Cardiac muscle cell (in vitro differentiated cells and primary cell): ENCODE results near the gene PAF1. TPM values are rescaled to one million over a fixed set of nuclear protein-coding genes. Genes with fewer than 3 reads are reported as not detected.
A peak's percentile ranks its signal among the peaks of the same experiment; 100 is the strongest.

Source experiments
- DNase-seq, 2 donors: peaks; one replicate each; pipeline versions ENCODE4 v3.0.0 to v3.0.0-alpha.2; 2010 to 2017; ENCODE audit warnings: low read depth in 1 of 2, low spot score in 1 of 2
- H3K27ac ChIP-seq: fragments of 200-600 bp; sonication (generic); 2 replicates; pipeline ENCODE4 v1.5.1; 2016
- H3K27me3 ChIP-seq: fragments of 200-600 bp; sonication (generic); 2 replicates; pipeline ENCODE4 v1.6.0; 2016; ENCODE audit warnings: control low read depth
- H3K36me3 ChIP-seq: fragments of 200-600 bp; sonication (generic); 2 replicates; pipeline ENCODE4 v1.5.1; 2016; ENCODE audit warnings: control low read depth
- H3K4me1 ChIP-seq: fragments of 200-600 bp; sonication (generic); 2 replicates; pipeline ENCODE4 v1.8.1; 2017; ENCODE audit warnings: low read depth, mild to moderate bottlenecking, mixed run types
- H3K4me3 ChIP-seq: fragments of 200-600 bp; sonication (generic); 2 replicates; pipeline ENCODE4 v1.5.1; 2016; ENCODE audit warnings: mild to moderate bottlenecking
- H3K9me3 ChIP-seq: fragments of 200-600 bp; sonication (generic); 2 replicates; pipeline ENCODE4 v1.5.1; 2017; ENCODE audit warnings: low read depth, mild to moderate bottlenecking, control low read depth
- polyA plus RNA-seq: library from polyadenylated mRNA; unstranded; fragments of >200 nt; fragmentation: Nextera tagmentation; extraction: Ambion mirVana; gene quantifications from 2 replicates; pipeline ENCODE4 v1.2.1, GENCODE V29; 2016
- total RNA-seq: library from RNA; depleted of rRNA; stranded (reverse); fragments of >200 nt; gene quantifications from 2 replicates; pipeline ENCODE4 v1.2.3, GENCODE V29; 2016
- TF ChIP-seq, protein P1 (sequence below): IDR thresholded peaks from 2 replicates; pipeline ENCODE4 v1.5.1; 2012; ENCODE audit warnings: low read depth, mild to moderate bottlenecking, low read length

Gene PAF1
- total and polyA plus RNA-seq, 2 experiments from 2014 or later, result 61.9 to 78.3 TPM

DNA sequence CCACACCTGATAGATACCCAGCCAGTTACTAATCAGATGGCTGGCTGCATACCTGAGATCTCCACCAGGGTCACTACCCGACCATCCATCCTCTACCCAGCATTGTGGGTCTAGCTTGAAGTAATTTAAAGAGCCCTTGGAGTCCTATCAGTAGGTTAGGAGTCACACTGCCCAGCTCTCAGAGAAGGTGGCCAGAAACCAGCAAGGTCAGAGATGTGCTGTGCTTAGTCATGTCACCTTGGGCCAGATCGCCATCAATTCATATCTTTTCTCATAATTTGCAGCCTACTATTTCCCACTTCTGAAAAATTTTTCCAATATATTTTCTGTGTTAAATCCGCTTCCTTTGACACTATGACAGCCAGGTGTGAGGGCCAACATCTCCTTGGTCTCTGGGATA is 34.8 kb downstream of the PAF1 start:
- Histone ChIP-seq H3K27ac (no peak overlapping the region), H3K4me3 (no peak overlapping the region), H3K4me1 (no peaks in the 10 kb centered on the region), H3K36me3 (peaks cover 65% of the 10 kb centered on the region), H3K27me3 (no peaks in the 10 kb centered on the region), H3K9me3 (no peaks in the 10 kb centered on the region)
- DNase-seq, result no peak
- TF ChIP-seq, protein P1, sequence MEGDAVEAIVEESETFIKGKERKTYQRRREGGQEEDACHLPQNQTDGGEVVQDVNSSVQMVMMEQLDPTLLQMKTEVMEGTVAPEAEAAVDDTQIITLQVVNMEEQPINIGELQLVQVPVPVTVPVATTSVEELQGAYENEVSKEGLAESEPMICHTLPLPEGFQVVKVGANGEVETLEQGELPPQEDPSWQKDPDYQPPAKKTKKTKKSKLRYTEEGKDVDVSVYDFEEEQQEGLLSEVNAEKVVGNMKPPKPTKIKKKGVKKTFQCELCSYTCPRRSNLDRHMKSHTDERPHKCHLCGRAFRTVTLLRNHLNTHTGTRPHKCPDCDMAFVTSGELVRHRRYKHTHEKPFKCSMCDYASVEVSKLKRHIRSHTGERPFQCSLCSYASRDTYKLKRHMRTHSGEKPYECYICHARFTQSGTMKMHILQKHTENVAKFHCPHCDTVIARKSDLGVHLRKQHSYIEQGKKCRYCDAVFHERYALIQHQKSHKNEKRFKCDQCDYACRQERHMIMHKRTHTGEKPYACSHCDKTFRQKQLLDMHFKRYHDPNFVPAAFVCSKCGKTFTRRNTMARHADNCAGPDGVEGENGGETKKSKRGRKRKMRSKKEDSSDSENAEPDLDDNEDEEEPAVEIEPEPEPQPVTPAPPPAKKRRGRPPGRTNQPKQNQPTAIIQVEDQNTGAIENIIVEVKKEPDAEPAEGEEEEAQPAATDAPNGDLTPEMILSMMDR, result no peak

DNA sequence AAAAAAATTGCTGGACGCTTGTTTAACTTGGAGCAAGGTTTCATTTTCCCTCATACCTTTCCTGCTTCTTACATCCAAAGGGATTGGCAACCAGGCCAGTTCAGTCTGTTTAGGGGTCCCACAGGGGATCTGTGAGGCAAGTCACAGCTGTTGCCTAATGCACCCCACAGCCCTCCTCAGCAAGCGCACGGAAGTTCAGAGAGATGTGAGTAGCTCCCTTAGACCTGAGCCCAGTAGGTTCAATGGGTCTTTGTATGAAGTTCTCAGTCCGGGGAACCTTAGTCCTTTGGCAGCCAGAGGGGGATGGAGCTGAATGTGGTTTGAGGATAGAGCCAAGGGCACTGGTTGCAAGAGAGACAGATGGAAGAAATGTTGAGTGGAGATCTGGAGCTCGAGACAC is 35.7 kb downstream of the PAF1 start:
- no peaks in the 10 kb centered on the region for H3K27me3 ChIP-seq
- TF ChIP-seq, protein P1, result no peak
- no peaks in the 10 kb centered on the region for H3K4me1 ChIP-seq
- no peak overlapping the region for H3K4me3 ChIP-seq
- no peaks in the 10 kb centered on the region for H3K9me3 ChIP-seq
- H3K27ac ChIP-seq, result no peak overlapping the region
- DNase-seq, result no peak
- H3K36me3 ChIP-seq, result peaks cover 63% of the 10 kb centered on the region

DNA sequence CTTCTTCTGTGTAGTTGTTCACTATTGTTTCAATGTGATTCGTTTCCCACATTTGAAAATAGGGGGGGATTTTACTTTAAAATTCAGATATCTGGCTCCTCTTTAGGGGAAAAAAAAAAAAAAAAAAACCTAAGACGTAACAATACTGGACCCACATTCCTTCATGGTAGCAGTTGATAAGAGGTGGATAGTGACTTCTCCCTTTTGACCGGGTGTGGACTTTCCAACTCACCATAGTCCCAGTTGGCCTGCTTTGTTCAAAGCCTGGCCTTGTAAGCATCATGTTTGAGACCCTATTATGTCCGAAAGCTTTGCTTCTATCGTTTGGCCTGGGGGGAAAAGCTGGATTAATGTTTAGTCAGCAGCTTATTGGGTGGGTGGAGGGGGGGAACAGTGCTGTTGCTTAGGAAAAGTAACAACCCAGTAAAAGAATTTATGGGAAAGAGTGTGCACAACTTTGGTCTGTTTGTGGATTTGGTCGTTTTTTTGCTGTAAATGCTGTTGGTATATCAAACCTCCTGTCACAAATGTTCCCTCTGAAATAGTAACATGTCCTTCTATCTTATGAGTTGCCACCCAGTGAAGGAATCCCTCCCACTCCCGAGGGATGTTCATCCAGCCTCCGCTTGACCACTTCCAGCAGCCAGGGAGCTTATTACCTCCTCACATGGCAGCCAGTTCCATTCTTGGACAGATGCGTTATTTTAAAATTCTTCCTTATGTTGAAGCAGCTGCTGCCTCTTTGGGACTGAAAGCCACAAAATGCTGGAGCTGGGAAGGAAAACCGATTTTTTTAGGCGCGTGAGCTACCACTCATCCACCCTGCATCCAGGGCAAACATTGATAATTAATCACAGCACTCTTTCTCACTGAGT is 38.3 kb downstream of the PAF1 start:
- peaks cover 51% of the 10 kb centered on the region for H3K36me3 ChIP-seq

DNA sequence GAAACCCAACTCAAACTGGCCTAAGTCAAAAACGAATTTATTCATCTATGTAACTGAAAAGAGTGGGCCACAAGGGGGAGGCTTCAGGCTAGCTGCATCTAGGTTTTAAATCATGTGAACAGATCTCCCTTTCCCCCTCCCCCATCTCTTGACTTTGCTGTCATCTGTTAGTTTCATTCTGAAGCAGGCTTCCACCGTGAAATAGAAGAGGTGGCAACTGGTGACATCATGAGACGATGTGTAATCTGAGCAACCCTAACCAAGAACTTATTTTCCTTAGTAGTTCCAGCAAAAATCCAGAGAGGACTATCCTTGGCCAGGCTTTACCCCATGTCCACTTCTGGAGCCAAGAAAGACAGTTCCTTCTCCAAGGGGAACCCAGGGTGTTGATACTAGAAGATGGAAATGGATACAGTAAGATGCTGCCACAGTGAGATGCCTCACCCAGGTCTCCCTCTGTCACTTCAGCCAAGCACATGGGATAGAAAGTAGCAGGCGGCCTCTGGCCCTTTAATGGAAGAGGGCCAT is 39.3 kb downstream of the PAF1 start:
- no peaks in the 10 kb centered on the region for H3K9me3 ChIP-seq
- peak in 1 of 2 donors; percentile 8 for DNase-seq
- no peak overlapping the region for H3K4me3 ChIP-seq
- no peaks in the 10 kb centered on the region for H3K27me3 ChIP-seq
- TF ChIP-seq, protein P1, result no peak
- peaks cover 23% of the 10 kb centered on the region for H3K4me1 ChIP-seq
- H3K36me3 ChIP-seq, result peaks cover 41% of the 10 kb centered on the region
- H3K27ac ChIP-seq, result no peak overlapping the region

More for the DNA sequence above, 38.3 kb downstream of the PAF1 start:
- Histone ChIP-seq H3K27me3 (no peaks in the 10 kb centered on the region), H3K9me3 (no peaks in the 10 kb centered on the region), H3K27ac (no peak overlapping the region), H3K4me3 (no peak overlapping the region), H3K4me1 (peaks cover 14% of the 10 kb centered on the region)
- TF ChIP-seq, protein P1, result no peak
- DNase-seq, result no peak

DNA sequence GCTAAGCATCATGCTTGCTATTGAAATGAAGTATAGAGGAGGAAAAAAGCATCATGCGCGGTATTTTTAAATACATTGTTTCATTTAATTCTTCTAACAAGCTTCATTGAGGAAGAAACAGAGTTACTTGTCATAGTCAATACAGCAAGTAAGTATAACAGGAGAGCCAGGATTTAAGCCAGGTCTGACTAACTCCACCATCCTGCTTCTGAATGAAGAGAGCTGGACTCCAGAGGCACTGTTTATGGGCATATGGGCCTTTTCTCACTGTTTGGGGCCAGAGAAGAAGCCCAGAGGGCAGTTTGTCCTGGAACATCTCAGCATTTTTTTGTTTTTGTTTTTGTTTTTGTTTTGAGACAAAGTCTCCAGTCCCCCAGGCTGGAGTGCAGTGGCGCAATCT is 40.8 kb downstream of the PAF1 start:
- Histone ChIP-seq H3K9me3 (no peaks in the 10 kb centered on the region), H3K27me3 (no peaks in the 10 kb centered on the region), H3K4me1 (peaks cover 23% of the 10 kb centered on the region), H3K27ac (no peak overlapping the region), H3K4me3 (no peak overlapping the region), H3K36me3 (peaks cover 26% of the 10 kb centered on the region)
- TF ChIP-seq, protein P1, result no peak
- DNase-seq, result no peak
